Non-pigmented ciliary epithelial cell (primary cell): ENCODE results near the gene ACBD6.
"Not testable (repeated sequence)": the region's sequence is repeated elsewhere in the genome, so short reads cannot be mapped to it uniquely, and the experiment has no call there.

Experiments used
- DNase-seq: peaks from one replicate; pipeline ENCODE4 v3.0.0-alpha.2; 2010; ENCODE audit warnings: low read depth

The ACBD6 gene

GRCh38 chr1:180415236-180415848 lies 87.0 kb downstream of the ACBD6 start:
- no peak for DNase-seq

- no peak for DNase-seq
These were observed 89.8 kb downstream of the ACBD6 start for GRCh38 chr1:180412583-180412982.

- not testable (repeated sequence) for DNase-seq
These were observed 94.2 kb downstream of the ACBD6 start for GRCh38 chr1:180408128-180408527.

- DNase-seq: no peak
These were observed 95.3 kb downstream of the ACBD6 start for GRCh38 chr1:180407051-180407450.

GRCh38 chr1:180402551-180402950 lies 99.8 kb downstream of the ACBD6 start:
- no peak for DNase-seq

- no peak for DNase-seq
These were observed 100.4 kb downstream of the ACBD6 start for GRCh38 chr1:180402001-180402400.

- no peak for DNase-seq
These were observed 105.2 kb downstream of the ACBD6 start for GRCh38 chr1:180397175-180397574.

DNA sequence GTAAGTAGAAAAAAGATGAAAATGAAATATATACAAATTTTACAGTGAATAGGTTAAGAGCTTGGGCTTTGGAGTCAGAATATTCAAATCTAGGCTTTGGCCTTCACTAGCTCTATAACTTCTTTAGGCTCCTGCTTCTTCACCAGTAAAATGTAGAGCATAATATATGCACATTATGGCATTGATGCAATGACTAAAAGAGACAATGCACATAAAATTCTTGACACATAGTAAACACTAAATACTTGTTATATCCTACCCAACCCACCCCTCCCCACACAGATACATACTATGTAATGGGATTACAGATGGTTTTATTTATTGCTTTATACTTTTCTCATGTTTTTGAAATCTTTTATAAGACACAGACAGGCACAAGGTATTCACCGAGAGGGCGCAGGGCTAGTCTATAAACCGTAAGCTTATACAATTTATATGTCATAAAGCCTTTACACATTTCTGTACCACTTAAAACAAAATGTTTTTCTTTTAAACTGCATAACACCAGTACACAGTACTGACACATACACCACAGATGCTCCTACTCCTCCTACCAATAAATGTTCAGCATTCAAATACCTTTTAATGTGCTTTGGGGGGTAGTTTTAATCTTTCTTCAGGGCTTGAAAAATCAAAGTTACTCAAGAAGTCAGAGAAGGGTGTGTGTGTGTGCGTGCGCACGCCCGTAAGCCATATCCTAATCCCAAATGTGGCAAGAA lies 109.8 kb downstream of the ACBD6 start:
- DNase-seq: no peak

DNA sequence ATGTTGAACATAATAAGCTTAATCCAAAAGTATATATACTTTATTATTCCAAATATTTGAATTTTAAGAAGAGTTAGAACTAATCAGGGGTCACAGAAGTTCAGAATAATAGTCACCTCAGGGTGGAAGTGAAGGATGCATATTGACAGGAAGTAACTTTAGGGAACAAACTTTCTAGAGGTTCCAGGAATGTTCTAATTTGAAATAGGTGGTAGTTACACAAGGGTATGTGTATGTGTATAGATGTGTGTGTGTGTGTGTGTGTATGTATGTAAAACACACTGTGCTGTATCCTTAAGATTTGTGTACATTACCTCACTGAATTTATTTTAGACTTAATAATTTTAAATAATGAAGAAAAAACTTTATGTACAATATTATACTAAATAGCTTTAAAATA lies 110.4 kb downstream of the ACBD6 start:
- DNase-seq: no peak

- DNase-seq: no peak
These were observed 115.0 kb downstream of the ACBD6 start for GRCh38 chr1:180387413-180387812.

DNA sequence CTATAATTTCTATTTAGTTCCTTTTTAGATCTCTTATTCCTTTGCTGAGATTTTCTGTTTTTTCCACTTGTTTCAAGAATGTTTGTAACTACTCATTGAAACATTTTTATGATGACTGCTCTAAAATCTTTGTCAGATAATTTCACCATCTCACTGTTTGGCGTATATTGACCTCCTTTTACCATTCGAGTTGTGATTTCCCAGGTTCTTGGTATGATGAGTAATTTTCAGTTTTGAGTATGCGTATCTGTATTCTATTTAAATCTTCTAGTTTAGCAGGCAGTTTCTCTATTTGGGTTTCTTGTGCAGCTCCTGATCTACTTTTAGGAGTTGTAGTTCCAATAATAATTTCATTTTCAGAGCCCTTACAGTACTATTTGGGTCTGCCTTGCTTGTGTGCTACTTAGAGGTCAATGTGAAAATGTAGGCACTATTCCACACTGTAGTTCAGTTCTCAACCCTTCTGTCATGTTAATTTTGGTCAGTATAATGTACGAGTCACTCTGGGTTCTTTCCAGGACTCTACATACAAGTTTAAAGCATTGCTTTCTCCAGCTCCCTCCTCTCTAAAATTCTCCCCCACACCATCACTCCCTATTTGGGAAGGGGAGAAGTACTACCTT lies 115.5 kb downstream of the ACBD6 start:
- no peak for DNase-seq

DNA sequence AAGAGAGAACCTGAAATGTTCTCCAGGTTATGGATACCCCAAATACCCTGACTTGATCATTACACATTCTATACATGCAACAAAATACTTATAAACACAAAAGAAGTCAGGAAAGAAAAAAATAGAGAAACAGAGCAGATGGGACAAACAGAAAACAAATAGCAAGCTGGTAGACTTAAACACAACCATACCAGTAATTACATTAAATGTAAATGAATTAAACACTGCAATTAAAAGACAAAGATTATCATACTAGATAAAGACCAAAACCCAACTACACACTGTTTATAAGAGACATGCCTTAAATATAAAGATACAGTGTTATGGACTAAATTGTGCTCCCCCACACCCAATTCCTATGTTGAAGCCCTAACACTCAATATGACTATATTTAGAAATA lies 117.2 kb downstream of the ACBD6 start:
- no peak for DNase-seq

- no peak for DNase-seq
These were observed 117.9 kb downstream of the ACBD6 start for GRCh38 chr1:180384286-180385005.

DNA sequence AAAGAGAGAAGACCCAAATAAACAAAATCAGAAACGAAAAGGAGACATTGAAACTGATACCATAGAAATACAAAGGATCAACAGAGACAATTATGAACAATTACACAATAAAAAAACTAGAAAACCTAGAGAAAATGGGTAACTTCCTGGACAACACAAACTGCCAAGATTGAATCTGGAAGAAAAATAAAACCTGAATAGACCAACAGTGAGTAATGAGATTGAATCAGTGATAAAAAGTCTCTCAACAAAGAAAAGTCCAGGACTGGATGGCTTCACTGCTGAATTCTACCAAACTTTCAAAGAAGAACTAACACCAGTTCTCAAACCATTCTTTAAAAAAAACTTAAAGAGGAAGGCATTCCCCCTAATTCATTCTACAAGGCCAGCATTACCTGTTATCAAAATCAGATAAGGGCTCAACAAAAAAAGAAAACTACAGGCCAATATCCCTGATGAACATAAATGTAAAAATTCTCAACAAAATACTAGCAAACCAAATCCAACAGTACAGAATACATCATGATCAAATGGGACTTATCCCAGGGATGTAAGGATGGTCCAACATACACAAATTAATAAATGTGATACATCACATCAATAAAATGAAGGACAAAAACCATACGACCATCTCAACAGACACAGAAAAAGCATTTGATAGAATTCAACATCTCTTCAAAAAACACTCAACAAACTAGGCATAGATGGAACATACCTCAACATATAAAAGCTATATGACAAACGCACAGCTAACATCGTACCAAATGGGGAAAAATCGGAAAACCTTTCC lies 119.9 kb downstream of the ACBD6 start:
- DNase-seq: no peak

- no peak for DNase-seq
These were observed 121.2 kb downstream of the ACBD6 start for GRCh38 chr1:180381184-180381580.

GRCh38 chr1:180380259-180381183 lies 121.9 kb downstream of the ACBD6 start:
- no peak for DNase-seq

DNA sequence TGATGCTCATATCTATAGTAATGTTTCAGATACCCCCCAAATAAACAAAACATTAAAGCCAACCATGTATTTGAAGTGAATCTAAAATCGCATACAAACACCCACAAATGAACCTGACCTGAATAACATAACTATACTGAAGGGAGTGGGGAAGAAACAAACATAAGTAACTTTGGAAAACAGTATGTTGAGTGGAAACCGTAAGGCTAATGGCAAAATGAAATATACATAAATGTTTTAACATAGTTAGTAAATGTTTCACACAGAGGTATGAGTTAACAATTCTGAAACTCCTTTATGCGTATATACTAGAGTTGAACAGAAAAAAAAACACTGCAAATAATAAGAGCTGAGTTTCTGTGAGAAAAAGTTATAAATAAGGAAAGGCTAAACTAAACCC lies 125.6 kb downstream of the ACBD6 start:
- DNase-seq: no peak

DNA sequence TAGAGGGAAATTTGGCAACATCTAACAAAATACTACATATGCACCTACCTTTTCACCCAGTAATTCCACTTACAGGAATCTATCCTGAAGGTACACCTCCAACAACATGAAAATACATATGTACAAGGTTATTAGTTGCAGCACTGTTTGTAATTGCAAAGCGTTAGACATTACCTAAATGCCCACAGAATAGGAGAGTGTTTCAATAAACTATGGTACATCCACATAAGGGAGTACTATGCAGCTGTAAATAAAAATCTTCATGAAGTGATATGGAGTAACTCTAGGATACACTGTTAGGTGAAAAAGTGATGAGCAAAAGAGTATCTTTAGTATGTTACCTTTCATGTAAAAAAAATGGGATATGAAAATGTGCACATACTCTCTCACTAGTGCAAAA lies 126.1 kb downstream of the ACBD6 start:
- no peak for DNase-seq

- DNase-seq: no peak
These were observed 129.6 kb downstream of the ACBD6 start for GRCh38 chr1:180372728-180373127.

GRCh38 chr1:180370597-180370996 lies 131.8 kb downstream of the ACBD6 start:
- DNase-seq: no peak

DNA sequence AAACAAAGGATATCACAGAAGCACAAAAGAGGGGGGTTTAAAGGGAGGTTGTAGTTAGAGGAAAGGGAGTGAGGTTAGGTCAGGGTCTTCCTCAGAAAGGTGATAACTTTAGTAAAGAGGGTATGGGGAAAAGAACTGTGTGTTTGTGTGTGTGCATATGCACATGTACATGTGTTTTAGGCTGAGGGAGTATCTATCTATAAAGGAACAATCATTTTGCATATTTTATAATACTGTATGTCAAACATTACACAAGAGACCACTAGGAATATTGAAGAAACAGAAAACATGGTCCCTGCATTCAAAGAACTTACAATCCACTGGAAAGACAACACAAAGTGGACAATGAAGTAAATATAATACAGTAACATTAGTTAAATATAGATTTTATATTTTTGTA lies 132.2 kb downstream of the ACBD6 start:
- DNase-seq: no peak
